SIG-M5 treated with dmso at 0.1 percent for 504 hours (cell line): ENCODE data around the gene DOCK11.

Experiments
- DNase-seq: peaks from one replicate; lab custom pipeline; 2025; ENCODE audit not compliant: unreplicated experiment; lab: John Stamatoyannopoulos, UW

DOCK11 gene

DNA sequence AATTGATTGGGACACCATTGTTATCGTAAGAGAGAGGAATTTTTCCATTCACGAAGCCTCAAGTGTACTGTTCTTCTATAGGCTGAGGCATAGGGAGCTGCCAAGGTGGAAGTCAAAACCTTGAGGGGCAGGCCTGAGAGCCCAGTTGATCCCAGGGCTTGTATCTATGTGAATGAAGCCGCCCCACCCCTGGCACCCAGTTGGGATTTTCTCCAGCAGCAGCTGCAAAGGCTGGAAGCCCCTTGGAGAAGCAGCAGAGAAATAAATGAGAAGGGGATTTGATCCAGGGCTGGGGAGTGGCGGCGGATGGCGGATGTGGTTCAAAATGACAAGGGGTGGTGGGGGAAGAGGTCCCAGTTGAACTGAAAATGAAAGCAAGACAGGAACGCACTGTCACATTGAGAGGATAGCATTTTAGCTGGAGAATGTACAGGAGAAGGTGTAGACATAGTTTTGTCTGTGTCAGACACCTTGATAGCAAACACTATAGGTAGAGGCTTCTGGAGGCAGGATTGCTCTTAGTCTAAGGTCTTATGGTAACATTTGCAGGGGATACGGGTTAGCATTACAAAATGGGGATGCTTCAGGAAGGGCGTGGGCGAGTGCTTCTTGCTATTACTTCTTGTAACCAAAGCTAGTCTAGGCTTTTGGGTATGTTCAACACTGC lies 32.6 kb downstream of the DOCK11 start:
- DNase-seq, result peak; percentile 55

GRCh38 chrX:118530219-118530911 lies 34.8 kb downstream of the DOCK11 start:
- DNase-seq, result peak; percentile 67

DNA sequence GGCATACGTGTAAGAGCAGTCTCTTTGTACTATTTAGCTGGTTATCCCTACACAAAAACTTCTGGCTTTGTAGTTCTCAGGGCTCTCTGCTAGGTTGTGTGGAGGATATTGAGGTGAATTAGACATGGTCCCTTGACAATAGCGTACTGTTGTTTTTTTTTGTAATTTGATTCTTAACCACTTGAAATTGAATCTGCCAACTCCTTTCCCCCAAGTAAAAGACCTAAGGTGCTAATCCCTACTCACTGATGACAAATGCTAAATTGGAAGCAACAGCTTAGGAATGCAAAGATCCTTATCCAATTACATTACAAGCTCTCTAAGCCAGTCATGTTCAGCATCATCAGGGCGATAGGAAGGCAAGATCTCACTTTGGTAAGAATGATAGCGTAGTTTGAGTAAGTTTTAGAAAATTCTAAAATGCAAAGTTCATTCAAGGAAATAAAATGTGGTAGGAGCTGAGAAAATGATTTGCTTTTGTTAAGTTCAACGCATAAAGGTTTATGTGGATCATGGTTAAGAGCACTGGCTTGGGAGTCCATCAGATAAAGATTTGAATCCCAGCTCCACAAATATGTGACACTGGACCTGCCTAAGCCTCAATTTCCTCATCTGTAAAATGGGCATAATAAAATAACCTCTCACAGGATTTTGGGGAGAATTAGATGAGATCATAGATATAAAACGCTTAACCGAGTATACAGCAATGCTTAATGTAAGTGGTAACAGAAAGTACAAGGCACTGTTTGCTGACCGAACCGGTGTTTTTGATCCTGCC lies 39.3 kb downstream of the DOCK11 start:
- DNase-seq, result no peak

DNA sequence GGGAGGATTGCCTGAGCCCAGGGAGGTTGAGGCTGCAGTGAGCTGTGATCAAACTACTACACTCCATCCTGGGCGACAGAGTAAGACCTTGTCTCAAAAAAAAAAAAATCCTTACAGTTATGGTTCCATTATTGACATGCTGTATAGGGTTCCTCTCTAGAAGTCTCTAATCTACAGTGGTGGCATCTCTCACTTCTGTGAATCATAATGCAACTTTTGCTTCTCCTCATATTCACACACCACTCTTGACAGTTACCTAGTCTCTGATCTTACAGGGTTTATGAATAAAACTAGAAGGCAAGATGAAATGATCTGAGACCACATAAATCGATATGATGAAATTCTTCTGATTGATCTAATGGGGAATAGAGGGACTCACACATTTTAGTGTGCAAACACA lies 40.6 kb downstream of the DOCK11 start:
- DNase-seq, result no peak

DNA sequence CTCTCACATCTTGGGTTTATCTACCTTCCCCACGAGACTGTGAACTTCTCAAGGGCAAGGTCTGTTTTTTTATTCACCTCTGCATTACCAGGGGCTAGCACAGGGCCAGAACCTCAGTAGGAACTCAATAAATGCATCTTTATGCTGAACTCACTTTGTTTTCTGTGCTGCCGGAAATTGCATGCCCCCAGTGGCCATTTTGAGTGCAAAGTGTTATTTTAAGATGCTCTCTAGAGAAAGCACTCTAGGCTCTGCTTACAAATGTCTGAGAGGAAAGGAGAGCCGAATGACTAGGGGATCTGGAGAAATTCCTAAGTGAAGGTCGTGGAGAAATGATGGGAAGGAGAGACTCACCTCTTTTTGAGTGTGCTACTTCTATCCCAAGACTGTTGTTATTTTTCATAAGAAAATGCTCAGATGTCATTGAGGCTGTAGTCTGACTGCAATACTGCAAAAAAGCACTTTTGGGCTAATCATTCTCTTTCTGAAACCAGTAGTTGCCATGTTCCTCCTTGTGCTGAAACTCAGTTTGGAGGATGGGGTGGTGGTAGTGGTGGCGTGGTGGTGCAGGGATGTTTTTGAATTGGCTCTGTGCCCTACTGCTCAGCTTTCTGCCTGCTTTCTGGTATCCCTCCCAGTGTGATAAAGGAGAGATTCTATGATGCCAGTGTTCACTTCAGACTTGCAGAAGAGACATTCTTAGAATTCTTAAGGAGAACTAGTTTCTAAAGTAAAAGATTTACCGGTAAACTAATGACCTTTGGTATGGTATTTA lies 41.3 kb downstream of the DOCK11 start:
- no peak for DNase-seq

GRCh38 chrX:118538386-118538785 lies 42.8 kb downstream of the DOCK11 start:
- DNase-seq, result no peak

GRCh38 chrX:118540342-118540741 lies 44.7 kb downstream of the DOCK11 start:
- no peak for DNase-seq

DNA sequence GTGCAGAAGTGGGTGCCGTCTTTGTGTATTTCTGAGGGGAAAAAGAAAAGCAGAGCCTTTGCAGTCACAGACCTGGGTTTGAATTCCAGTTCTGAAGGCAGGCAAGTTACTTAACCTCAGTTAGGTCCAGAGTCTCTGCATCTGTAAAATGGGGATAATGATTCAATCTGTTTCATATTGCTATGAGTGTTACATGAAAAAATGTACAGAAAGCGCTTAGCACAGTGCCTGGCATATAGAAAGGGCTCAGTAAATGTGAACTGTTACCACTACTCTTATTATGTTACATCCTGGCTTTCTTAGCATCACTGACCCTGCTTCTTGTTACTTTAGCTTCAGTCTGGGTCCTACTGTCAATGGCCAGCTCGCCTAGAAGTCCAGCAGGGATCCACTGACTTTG lies 45.9 kb downstream of the DOCK11 start:
- DNase-seq, result no peak

DNA sequence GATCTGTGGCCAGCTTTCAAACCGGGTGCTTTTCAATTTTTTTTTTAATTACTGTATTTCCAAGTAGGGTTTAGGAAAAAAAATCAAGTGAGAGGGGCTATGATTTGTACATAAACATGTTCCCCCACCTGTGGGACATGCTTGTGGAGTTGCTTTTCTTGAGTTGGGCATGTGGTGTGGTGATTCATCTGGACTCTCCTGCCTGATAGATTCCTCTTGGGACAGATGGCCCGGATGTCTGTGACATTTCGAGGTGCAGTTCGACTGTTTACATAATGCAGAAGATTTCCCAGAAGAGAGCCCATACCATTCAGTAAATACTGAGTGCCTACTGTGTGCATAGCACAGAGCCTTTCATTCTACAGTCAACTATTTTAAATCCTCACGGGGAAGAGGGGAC lies 49.9 kb downstream of the DOCK11 start:
- DNase-seq, result no peak

DNA sequence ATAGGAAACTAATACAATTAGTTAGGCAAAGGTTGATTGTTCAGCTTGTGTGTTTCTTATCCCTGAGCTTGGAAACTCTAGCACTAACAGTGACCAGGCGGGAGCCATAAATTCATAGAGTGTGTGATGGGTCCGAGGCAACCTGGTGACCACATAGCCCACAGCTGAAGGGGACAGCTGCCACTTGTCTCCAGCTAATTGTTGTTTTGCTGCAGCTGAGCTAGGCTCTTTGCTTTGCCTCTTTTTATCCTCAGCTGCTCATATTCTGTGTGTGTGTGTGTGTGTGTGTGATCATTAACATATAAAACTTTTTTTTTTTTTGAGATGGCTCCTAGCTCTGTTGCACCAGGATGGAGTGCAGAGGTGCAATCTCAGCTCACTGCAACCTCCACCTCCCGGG lies 53.2 kb downstream of the DOCK11 start:
- no peak for DNase-seq

DNA sequence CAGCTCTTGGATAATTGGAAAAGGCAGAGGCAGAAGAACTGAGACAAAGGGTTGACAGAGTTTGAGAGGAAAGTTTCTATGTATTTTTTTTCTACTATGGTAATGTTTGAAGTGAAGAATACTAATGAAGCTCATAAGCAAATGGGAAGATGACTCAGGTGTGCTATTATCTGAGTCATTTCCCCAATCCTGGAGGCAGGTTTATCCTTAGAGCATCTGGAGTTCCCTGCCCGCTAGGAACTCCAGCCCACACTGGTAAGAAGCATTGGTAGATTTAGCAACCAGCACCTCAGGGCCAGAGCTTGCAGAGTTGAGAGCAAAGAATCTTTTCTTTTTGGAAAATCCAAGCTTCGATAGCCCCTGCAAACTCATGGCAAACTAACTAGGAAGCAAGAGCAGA lies 55.2 kb downstream of the DOCK11 start:
- no peak for DNase-seq

GRCh38 chrX:118551426-118551825 lies 55.8 kb downstream of the DOCK11 start:
- no peak for DNase-seq

DNA sequence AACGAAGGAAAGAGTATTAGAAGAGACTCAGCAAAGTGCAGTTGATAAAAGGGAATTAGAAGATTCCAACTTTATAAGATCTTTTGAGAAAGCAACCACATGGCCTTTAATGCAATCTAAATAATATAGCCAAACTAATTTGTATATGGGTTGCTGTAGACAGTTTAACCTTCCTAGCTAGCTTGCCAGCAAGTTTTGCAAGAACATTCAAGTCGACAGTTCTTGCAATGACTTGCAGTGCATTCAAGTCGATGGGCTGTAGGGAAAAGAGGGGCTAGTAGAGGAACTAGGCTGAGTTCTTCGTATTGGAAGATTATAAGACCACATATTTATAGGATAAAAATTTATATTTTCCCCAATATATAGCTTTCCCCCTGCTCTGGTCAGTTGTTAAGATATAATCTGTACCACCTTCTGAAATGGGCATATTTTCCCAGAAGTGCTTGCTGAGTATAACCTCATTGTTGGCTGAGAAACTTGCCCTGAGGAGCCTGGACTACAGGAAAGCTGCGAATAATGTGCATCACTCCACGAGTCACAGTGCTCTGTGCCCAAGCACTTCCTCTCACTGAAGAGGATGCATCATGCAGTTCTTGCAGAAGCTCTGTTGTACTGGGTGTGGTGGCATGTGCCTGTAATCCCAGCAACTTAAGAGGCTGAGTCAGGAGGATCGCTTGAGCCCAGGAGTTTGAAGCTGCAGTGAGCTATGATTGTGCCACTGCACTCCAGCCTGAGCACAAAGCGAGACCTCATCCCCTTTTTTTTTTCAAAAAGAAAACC lies 56.7 kb downstream of the DOCK11 start:
- DNase-seq, result no peak

DNA sequence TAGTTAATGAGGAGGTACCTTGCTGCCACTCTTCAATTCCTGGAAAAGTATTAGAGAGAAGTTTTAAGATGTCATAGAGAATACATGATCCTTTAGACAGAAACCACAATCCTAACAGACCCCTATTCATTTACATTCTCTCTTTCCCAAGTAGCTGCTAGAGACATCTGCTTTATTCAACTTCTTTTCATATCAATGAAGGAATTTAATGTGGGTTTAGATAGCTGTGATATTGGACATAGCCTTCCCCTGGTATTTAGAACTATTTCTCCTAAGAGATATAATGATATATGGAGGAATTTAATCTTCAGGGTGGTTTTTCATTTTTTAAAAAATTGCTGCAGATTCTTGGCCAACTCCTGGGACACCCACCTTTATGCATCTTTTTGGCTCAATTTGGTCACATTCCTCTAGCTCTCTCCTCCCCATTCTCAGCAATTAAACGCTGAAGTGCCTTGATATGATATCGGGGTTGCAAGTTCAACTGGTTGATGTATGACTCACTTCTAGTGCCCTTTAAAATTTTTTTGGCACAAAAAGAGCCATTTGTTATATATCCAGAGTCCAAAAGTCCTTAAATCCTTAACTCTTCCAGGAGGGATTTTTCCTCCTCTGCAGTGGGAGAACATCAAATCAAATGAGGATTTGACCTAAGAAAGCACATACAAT lies 57.6 kb downstream of the DOCK11 start:
- no peak for DNase-seq

GRCh38 chrX:118554511-118554910 lies 58.9 kb downstream of the DOCK11 start:
- DNase-seq, result no peak

GRCh38 chrX:118558926-118559325 lies 63.3 kb downstream of the DOCK11 start:
- DNase-seq, result no peak

DNA sequence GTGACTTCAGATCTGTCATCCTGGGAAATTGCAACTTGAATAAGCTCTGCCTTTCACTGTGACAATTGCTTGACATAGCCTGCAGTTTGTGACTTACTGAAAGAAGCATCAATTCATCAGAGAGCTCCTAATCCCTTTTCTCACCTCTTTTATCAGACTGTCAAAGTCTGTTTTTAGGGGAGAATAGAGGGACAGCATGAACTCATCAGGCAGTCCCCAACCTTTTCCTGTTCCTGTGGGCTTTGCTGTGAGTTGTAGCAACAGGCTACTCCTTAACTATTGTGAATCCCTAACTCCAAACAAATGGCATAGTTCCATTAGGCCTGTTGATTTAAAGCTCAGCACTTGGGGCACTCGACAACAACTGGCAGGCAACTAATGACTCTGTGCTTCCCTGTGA lies 64.9 kb downstream of the DOCK11 start:
- no peak for DNase-seq

GRCh38 chrX:118562582-118563164 lies 67.1 kb downstream of the DOCK11 start:
- no peak for DNase-seq

- no peak for DNase-seq
These were observed 68.9 kb downstream of the DOCK11 start for GRCh38 chrX:118564498-118564897.

GRCh38 chrX:118565853-118566252 lies 70.2 kb downstream of the DOCK11 start:
- DNase-seq, result no peak
